GM19023 (cell line): Measurements from ENCODE around the gene SAMD4A.
A peak's percentile ranks its signal among the peaks of the same experiment; 100 is the strongest.

Experiments
- ATAC-seq: cut with Tn5 transposase; IDR thresholded peaks from one replicate; pipeline ENCODE4 v1.9.1; 2021; ENCODE audit warnings: mild to moderate bottlenecking, moderate library complexity; ENCODE audit not compliant: unreplicated experiment

Gene SAMD4A

GRCh38 chr14:54754116-54754622 is 187.2 kb downstream of the SAMD4A start:
- ATAC-seq = no peak

- no peak for ATAC-seq
Observed at GRCh38 chr14:54754623-54755386, 187.9 kb downstream of the SAMD4A start.

GRCh38 chr14:54756656-54757392 is 189.9 kb downstream of the SAMD4A start:
- no peak for ATAC-seq

- no peak for ATAC-seq
Observed at GRCh38 chr14:54758041-54758440, 191.1 kb downstream of the SAMD4A start.

GRCh38 chr14:54759982-54760585 is 193.2 kb downstream of the SAMD4A start:
- no peak for ATAC-seq

GRCh38 chr14:54760866-54761575 is 194.1 kb downstream of the SAMD4A start:
- no peak for ATAC-seq

GRCh38 chr14:54761835-54762234 is 194.9 kb downstream of the SAMD4A start:
- ATAC-seq = no peak

GRCh38 chr14:54762296-54762695 is 195.4 kb downstream of the SAMD4A start:
- ATAC-seq = no peak

GRCh38 chr14:54763761-54764160 is 196.8 kb downstream of the SAMD4A start:
- ATAC-seq = no peak

GRCh38 chr14:54766276-54767138 is 199.6 kb downstream of the SAMD4A start:
- ATAC-seq = no peak

- ATAC-seq = no peak
Observed at GRCh38 chr14:54767139-54767431, 200.2 kb downstream of the SAMD4A start.

- ATAC-seq = no peak
Observed at GRCh38 chr14:54767450-54767849, 200.5 kb downstream of the SAMD4A start.

- no peak for ATAC-seq
Observed at GRCh38 chr14:54768501-54769129, 201.7 kb downstream of the SAMD4A start.

GRCh38 chr14:54769951-54770863 is 203.3 kb downstream of the SAMD4A start:
- ATAC-seq = no peak

GRCh38 chr14:54771411-54772027 is 204.6 kb downstream of the SAMD4A start:
- ATAC-seq = no peak

- no peak for ATAC-seq
Observed at GRCh38 chr14:54772451-54772881, 205.5 kb downstream of the SAMD4A start.

- ATAC-seq = peak; percentile 46
Observed at GRCh38 chr14:54773171-54774006, 206.5 kb downstream of the SAMD4A start.
